Measurements from ENCODE around the gene CCDC116. TPM values are rescaled to one million over a fixed set of nuclear protein-coding genes. Genes with fewer than 3 reads are reported as not detected.

Gene CCDC116
- total RNA-seq, 4 donors from 2014 or later: 0.22 to 2.0 (median 0.36) TPM

- DNase-seq (ENCODE audit: low spot score in 2 of 2): no peak
- Histone ChIP-seq H3K27me3 (no peaks in the 10 kb centered on the region), H3K4me3 (no peak overlapping the region), H3K4me1 (peaks cover 0 to 94% (median 41%) of the 10 kb centered on the region in 4 donors), H3K36me3 (peaks cover 0 to 15% (median 0%) of the 10 kb centered on the region in 3 donors), H3K27ac (peak overlapping the region in 3 of 4 donors; percentile 29 to 77 (median 70)), H3K9me3 (no peaks in the 10 kb centered on the region)
- no peak for TF ChIP-seq EP300 (IDR thresholded peaks at IDR 0.05)
- TF ChIP-seq POLR2A (IDR thresholded peaks at IDR 0.05): no peak
- peak in 2 of 5 experiments; percentile 22 for TF ChIP-seq CTCF (IDR thresholded peaks at IDR 0.05)
- WGBS, 2 donors: 30 to 67% methylated on average over 3 to 8 of the region's 8 CpGs
Measured at GRCh38 chr22:21624120-21624879, 8.3 kb upstream of the CCDC116 start.

- 79 to 81% methylated on average over 12 of the region's 12 CpGs for WGBS, 2 donors
- peaks cover 0 to 92% (median 39%) of the 10 kb centered on the region in 4 donors for H3K4me1 ChIP-seq
Measured at GRCh38 chr22:21624880-21625791, 7.4 kb upstream of the CCDC116 start.

GRCh38 chr22:21626073-21626734 is 6.4 kb upstream of the CCDC116 start:
- Histone ChIP-seq H3K36me3 (peaks cover 0 to 13% (median 0%) of the 10 kb centered on the region in 3 donors), H3K27me3 (no peaks in the 10 kb centered on the region), H3K27ac (no peak overlapping the region), H3K4me3 (no peak overlapping the region), H3K9me3 (no peaks in the 10 kb centered on the region), H3K4me1 (peaks cover 0 to 83% (median 36%) of the 10 kb centered on the region in 4 donors)
- TF ChIP-seq POLR2A (IDR thresholded peaks at IDR 0.05) (no peak), EP300 (IDR thresholded peaks at IDR 0.05) (no peak), CTCF (IDR thresholded peaks at IDR 0.05) (no peak)
- 62 to 63% methylated on average over 4 of the region's 4 CpGs for WGBS, 2 donors
- DNase-seq (ENCODE audit: low spot score in 2 of 2): no peak

More at GRCh38 chr22:21624880-21625791, 7.4 kb upstream of the CCDC116 start:
- Histone ChIP-seq H3K9me3 (no peaks in the 10 kb centered on the region), H3K27ac (peak overlapping the region in 3 of 4 donors; percentile 29 to 77 (median 70)), H3K4me3 (no peak overlapping the region), H3K27me3 (no peaks in the 10 kb centered on the region), H3K36me3 (peaks cover 0 to 13% (median 0%) of the 10 kb centered on the region in 3 donors)
- TF ChIP-seq CTCF (IDR thresholded peaks at IDR 0.05): no peak
- TF ChIP-seq EP300 (IDR thresholded peaks at IDR 0.05): no peak
- TF ChIP-seq POLR2A (IDR thresholded peaks at IDR 0.05): no peak
- DNase-seq (ENCODE audit: low spot score in 2 of 2): no peak

- DNase-seq (ENCODE audit: low spot score in 2 of 2): no peak
- WGBS, 2 donors: 60 to 61% methylated on average over 10 to 11 of the region's 11 CpGs
- H3K27me3 ChIP-seq: no peaks in the 10 kb centered on the region
- H3K4me1 ChIP-seq: peaks cover 0 to 78% (median 33%) of the 10 kb centered on the region in 4 donors
- H3K27ac ChIP-seq: peak overlapping the region in 1 of 4 donors; percentile 0
- H3K9me3 ChIP-seq: no peaks in the 10 kb centered on the region
- TF ChIP-seq EP300 (IDR thresholded peaks at IDR 0.05): no peak
- TF ChIP-seq CTCF (IDR thresholded peaks at IDR 0.05): no peak
- no peak for TF ChIP-seq POLR2A (IDR thresholded peaks at IDR 0.05)
- H3K4me3 ChIP-seq: no peak overlapping the region
- peaks cover 0 to 13% (median 0%) of the 10 kb centered on the region in 3 donors for H3K36me3 ChIP-seq
Measured at GRCh38 chr22:21626735-21627469, 5.7 kb upstream of the CCDC116 start.

Measured in tibial nerve (tissue), 4 donors.